Right lobe of liver (tissue), 6 donors: ENCODE measurements around the gene NCOA5. TPM values are rescaled to one million over a fixed set of nuclear protein-coding genes. Genes with fewer than 3 reads are reported as not detected.

Experiments
- ATAC-seq, 4 donors: fragments of 200-7000 bp; cut with Tn5 transposase; one replicate each; pipeline ENCODE4 v1.9.1; 2020; ENCODE audit warnings: mild to moderate bottlenecking in 4 of 4, moderate library complexity in 4 of 4
- DNase-seq, 3 donors: peaks; one replicate each; pipeline ENCODE4 v3.0.0-alpha.2; 2020
- H3K27ac ChIP-seq, 3 donors: fragments of 200-600 bp; one replicate each; pipeline ENCODE4 v1.8.0; 2022
- H3K27me3 ChIP-seq, 2 donors: fragments of 200-600 bp; one replicate each; pipeline ENCODE4 v1.8.0; 2022
- H3K36me3 ChIP-seq, 4 donors: fragments of 200-600 bp; sonication (generic) in 1 of 4; one replicate each; pipeline versions ENCODE4 v1.5.1 to v1.8.0; 2017 to 2022; ENCODE audit warnings: control low read depth in 1 of 4
- H3K4me1 ChIP-seq, 4 donors: fragments of 200-600 bp; sonication (generic) in 1 of 4; one replicate each; pipeline versions ENCODE4 v1.5.1 to v1.8.0; 2017 to 2022; ENCODE audit warnings: control low read depth in 1 of 4
- H3K4me3 ChIP-seq, 3 donors: fragments of 200-600 bp; one replicate each; pipeline ENCODE4 v1.8.0; 2022
- H3K9me3 ChIP-seq, 4 donors: fragments of 200-600 bp; sonication (generic) in 1 of 4; one replicate each; pipeline versions ENCODE4 v1.5.1 to v1.8.0; 2017 to 2022; ENCODE audit warnings: control low read depth in 1 of 4
- CTCF ChIP-seq, 4 donors: fragments of 200-600 bp in 3 of 4; fragments of 450-650 bp in 1 of 4; IDR thresholded peaks; one replicate each; pipeline versions ENCODE4 v1.5.1 to v1.8.0; 2016 to 2022; ENCODE audit warnings: antibody characterized with exemption in 4 of 4, mild to moderate bottlenecking in 2 of 4
- POLR2A ChIP-seq: fragments of 450-650 bp; IDR thresholded peaks from one replicate; pipeline ENCODE4 v1.6.1; 2017; ENCODE audit warnings: antibody characterized with exemption, mild to moderate bottlenecking
- WGBS: methylation state at CpG from one replicate; pipeline ENCODE4 v1.1.6; 2018; ENCODE audit warnings: low coverage, low lambda C conversion rate; ENCODE audit not compliant: insufficient coverage; ENCODE audit errors: missing lambda C conversion rate; 5-methylcytosine and 5-hydroxymethylcytosine counted together
- intact Hi-C, 2 donors: fragments of 100-400 bp; cut with DNase I; formaldehyde crosslinking; loops; one replicate each; pipeline versions ENCODE4 v1.11.2 to v1.14.1; 2022
- total RNA-seq, 6 experiments: library from RNA; depleted of rRNA in 2 of 6; stranded (reverse); fragments of >200 nt in 2 of 6; fragmentation: NEBNext Ultra II Directional in 3 of 6; extraction: Animal tissue kit (Norgen Biotek cat#: 25700) in 3 of 6; gene quantifications; one replicate each; pipeline versions ENCODE4 v1.1.0 to v1.2.4, GENCODE V29; 2016 to 2023
- donor health status: DM: no; HTN: yes; CAD: no.
- donor health status: DM: no; HTN: no; CAD: no.
- donor health status: DM: no; HTN: no; CAD: no.
- donor health status: DM: no; HTN: yes; CAD: no.
- donor health status: DM: no; HTN: yes; CAD: no.

NCOA5 gene
- total RNA-seq, 6 experiments from 2014 or later, result 5.1 to 10.4 (median 8.8) TPM

GRCh38 chr20:46134716-46135115 lies 45.0 kb upstream of the NCOA5 start:
- ATAC-seq, result no peak
- no peaks in the 10 kb centered on the region for H3K27me3 ChIP-seq
- intact Hi-C loops, result loop anchor here in 1 of 2 donors (10.0 kb wide), 1 partner anchor 220 kb away; no protein-coding TSS in a partner anchor

GRCh38 chr20:46133886-46134654 lies 44.3 kb upstream of the NCOA5 start:
- DNase-seq, result peak in 1 of 3 donors; percentile 9
- TF ChIP-seq POLR2A (no peak), CTCF (IDR thresholded peaks at IDR 0.05) (no peak)
- intact Hi-C loops, result loop anchor here in 1 of 2 donors (10.0 kb wide), 1 partner anchor 221 kb away; no protein-coding TSS in a partner anchor

More at GRCh38 chr20:46134716-46135115, 45.0 kb upstream of the NCOA5 start:
- H3K4me1 ChIP-seq, result no peaks in the 10 kb centered on the region
- no peaks in the 10 kb centered on the region for H3K36me3 ChIP-seq
- WGBS, result 71% methylated on average over 4 of the region's 7 CpGs
- no peak for TF ChIP-seq POLR2A
- no peaks in the 10 kb centered on the region for H3K9me3 ChIP-seq
- H3K4me3 ChIP-seq, result no peak overlapping the region
- H3K27ac ChIP-seq, result no peak overlapping the region
- peak in 1 of 3 donors; percentile 27 for DNase-seq

GRCh38 chr20:46132705-46133120 lies 43.0 kb upstream of the NCOA5 start:
- 24% methylated on average over 5 of the region's 17 CpGs for WGBS
- TF ChIP-seq POLR2A (no peak), CTCF (IDR thresholded peaks at IDR 0.05) (peak; percentile 71 to 78 (median 76))
- intact Hi-C loops, result loop anchor here in 1 of 2 donors (10.0 kb wide), 1 partner anchor 222 kb away; no protein-coding TSS in a partner anchor

More at GRCh38 chr20:46133886-46134654, 44.3 kb upstream of the NCOA5 start:
- Histone ChIP-seq H3K36me3 (no peaks in the 10 kb centered on the region), H3K9me3 (no peaks in the 10 kb centered on the region), H3K4me1 (no peaks in the 10 kb centered on the region), H3K4me3 (no peak overlapping the region), H3K27me3 (no peaks in the 10 kb centered on the region), H3K27ac (no peak overlapping the region)
- 54% methylated on average over 11 of the region's 11 CpGs for WGBS
- ATAC-seq, result no peak

GRCh38 chr20:46131396-46131795 lies 41.6 kb upstream of the NCOA5 start:
- Histone ChIP-seq H3K27ac (no peak overlapping the region), H3K4me3 (no peak overlapping the region), H3K4me1 (no peaks in the 10 kb centered on the region), H3K9me3 (no peaks in the 10 kb centered on the region), H3K27me3 (no peaks in the 10 kb centered on the region), H3K36me3 (no peaks in the 10 kb centered on the region)
- ATAC-seq (no peak), DNase-seq (peak in 1 of 3 donors; percentile 3)
- WGBS, result 30% methylated on average over 6 of the region's 6 CpGs
- no peak for TF ChIP-seq POLR2A
- no peak for TF ChIP-seq CTCF (IDR thresholded peaks at IDR 0.05)
- intact Hi-C loops, result loop anchor here in 1 of 2 donors (10.0 kb wide), 1 partner anchor 223 kb away; no protein-coding TSS in a partner anchor

More at GRCh38 chr20:46132705-46133120, 43.0 kb upstream of the NCOA5 start:
- DNase-seq (peak; percentile 57 to 72 (median 64)), ATAC-seq (peak; percentile 80 to 93 (median 88))
- no peaks in the 10 kb centered on the region for H3K36me3 ChIP-seq
- H3K9me3 ChIP-seq, result no peaks in the 10 kb centered on the region
- H3K4me3 ChIP-seq, result no peak overlapping the region
- H3K27ac ChIP-seq, result no peak overlapping the region
- H3K4me1 ChIP-seq, result no peaks in the 10 kb centered on the region
- H3K27me3 ChIP-seq, result no peaks in the 10 kb centered on the region

GRCh38 chr20:46130534-46130933 lies 40.8 kb upstream of the NCOA5 start:
- Histone ChIP-seq H3K4me1 (no peaks in the 10 kb centered on the region), H3K4me3 (no peak overlapping the region), H3K9me3 (no peaks in the 10 kb centered on the region), H3K27ac (no peak overlapping the region), H3K27me3 (no peaks in the 10 kb centered on the region), H3K36me3 (no peaks in the 10 kb centered on the region)
- DNase-seq (peak in 1 of 3 donors; percentile 27), ATAC-seq (no peak)
- 33% methylated on average over 3 of the region's 4 CpGs for WGBS
- intact Hi-C loops, result loop anchor here in 1 of 2 donors (10.0 kb wide), 1 partner anchor 224 kb away; no protein-coding TSS in a partner anchor
- TF ChIP-seq CTCF (IDR thresholded peaks at IDR 0.05), result no peak
- no peak for TF ChIP-seq POLR2A
